HS-5 (cell line): ENCODE data around the gene PLD3.
"Not testable (repeated sequence)": the region's sequence is repeated elsewhere in the genome, so short reads cannot be mapped to it uniquely, and the experiment has no call there.

Source experiments
- DNase-seq: peaks from one replicate; pipeline ENCODE4 v3.0.0-alpha.2; 2012; ENCODE audit warnings: low read depth

PLD3 gene

GRCh38 chr19:40365613-40366401 lies 17.3 kb downstream of the PLD3 start:
- no peak for DNase-seq

GRCh38 chr19:40366697-40367561 lies 18.4 kb downstream of the PLD3 start:
- DNase-seq: no peak

DNA sequence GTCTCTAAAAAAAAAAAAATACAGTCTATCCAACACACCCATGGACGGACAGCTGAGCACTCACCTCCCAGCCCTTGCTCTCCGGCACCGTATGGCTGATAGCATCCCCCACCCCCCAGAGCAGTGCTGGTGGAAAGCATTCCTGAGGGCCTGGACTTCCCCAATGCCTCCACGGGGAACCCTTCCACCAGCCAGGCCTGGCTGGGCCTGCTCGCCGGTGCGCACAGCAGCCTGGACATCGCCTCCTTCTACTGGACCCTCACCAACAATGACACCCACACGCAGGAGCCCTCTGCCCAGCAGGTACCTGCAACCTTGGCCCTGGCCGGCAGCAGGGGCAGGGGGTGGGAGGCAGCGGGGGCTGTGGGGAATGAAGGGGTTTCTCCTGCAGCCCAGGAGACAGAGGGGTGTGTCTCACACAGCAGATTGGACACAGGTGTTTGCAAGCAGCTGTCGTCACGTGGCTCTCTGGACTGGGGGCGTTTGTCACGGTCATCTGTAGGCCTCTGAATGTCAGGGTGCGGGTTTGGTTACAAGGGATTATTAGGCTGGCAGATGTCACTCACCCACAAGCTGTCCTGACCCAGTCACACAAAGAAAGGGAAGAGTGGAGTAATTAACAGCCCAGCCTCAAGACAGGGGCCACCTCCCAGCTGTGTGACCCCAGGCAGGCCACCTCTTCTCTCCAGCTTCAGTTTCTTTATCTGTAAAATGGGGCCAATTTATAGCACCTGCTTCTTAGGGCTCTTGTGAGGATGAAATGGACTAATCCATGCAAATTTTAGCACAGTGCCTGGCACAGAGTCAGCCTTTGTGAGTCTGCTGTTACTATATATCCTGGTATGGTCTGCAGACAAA lies 19.3 kb downstream of the PLD3 start:
- no peak for DNase-seq

DNA sequence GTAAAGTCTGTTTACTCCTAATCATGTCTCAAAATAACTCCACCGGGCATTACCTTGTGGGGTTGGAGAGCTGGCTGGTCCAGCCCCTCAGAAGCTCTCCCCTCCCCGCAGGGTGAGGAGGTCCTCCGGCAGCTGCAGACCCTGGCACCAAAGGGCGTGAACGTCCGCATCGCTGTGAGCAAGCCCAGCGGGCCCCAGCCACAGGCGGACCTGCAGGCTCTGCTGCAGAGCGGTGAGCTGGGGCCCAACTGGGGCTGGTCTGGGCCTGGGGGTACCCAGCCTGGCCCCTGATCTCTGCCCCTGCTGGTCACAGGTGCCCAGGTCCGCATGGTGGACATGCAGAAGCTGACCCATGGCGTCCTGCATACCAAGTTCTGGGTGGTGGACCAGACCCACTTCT lies 21.3 kb downstream of the PLD3 start:
- no peak for DNase-seq

- DNase-seq: not testable (repeated sequence)
These were observed 21.8 kb downstream of the PLD3 start for GRCh38 chr19:40370253-40370652.

- no peak for DNase-seq
These were observed 22.7 kb downstream of the PLD3 start for GRCh38 chr19:40370997-40371801.

GRCh38 chr19:40371802-40372122 lies 23.3 kb downstream of the PLD3 start:
- no peak for DNase-seq

GRCh38 chr19:40374084-40374483 lies 25.6 kb downstream of the PLD3 start:
- no peak for DNase-seq

DNA sequence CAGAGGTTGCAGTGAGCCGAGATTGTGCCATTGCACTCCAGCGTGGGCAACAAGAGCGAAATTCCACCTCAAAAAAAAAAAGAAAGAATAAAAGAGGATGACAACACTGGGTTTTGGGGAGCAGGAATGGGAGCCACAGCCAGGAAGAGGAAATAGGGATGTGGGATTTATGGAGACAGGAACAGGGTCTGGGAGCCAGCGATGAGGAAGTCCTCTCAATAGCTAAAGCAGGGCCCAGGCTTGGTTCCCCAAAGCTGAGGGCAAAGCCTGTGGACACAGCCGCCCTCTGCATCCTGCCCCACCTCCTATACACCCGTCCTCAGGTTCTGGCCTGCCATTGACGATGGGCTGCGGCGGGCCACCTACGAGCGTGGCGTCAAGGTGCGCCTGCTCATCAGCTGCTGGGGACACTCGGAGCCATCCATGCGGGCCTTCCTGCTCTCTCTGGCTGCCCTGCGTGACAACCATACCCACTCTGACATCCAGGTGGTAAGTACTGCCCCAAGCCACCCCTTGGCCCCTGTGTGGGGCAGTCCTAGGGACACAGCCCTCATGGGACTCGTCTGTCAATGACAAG lies 27.9 kb downstream of the PLD3 start:
- DNase-seq: no peak

GRCh38 chr19:40377876-40378385 lies 29.4 kb downstream of the PLD3 start:
- DNase-seq: no peak

GRCh38 chr19:40378509-40378908 lies 30.0 kb downstream of the PLD3 start:
- no peak for DNase-seq

GRCh38 chr19:40379446-40380198 lies 31.1 kb downstream of the PLD3 start:
- DNase-seq: no peak

- no peak for DNase-seq
These were observed 31.9 kb downstream of the PLD3 start for GRCh38 chr19:40380199-40381037.

GRCh38 chr19:40381321-40381720 lies 32.8 kb downstream of the PLD3 start:
- no peak for DNase-seq

- no peak for DNase-seq
These were observed 35.3 kb downstream of the PLD3 start for GRCh38 chr19:40383668-40384248.

DNA sequence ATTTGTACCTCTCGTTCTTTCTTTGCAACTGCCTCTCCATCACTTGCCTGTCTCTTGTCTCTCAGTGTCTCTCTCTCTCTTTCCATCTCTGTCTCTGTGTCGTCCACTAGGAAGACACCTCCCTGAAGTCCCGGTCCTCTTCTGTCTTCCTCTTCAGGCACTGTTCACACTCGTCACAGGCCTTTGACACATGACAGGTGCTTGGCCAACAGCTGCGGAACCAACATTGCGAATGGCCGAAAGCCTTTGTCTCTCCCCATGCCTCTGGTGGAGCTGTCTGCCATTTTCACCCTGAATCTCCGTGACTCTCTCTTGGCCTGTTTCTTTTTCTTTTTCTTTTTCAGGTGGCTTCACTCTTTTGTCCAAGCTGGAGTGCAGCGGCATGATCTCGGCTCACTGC lies 38.7 kb downstream of the PLD3 start:
- no peak for DNase-seq

- no peak for DNase-seq
These were observed 40.0 kb downstream of the PLD3 start for GRCh38 chr19:40388481-40388880.

GRCh38 chr19:40389404-40390083 lies 41.0 kb downstream of the PLD3 start:
- no peak for DNase-seq
